Mucosa of descending colon (tissue), 3 donors: ENCODE data around the gene PIGT. TPM values are rescaled to one million over a fixed set of nuclear protein-coding genes. Genes with fewer than 3 reads are reported as not detected.

Experiments
- ATAC-seq: fragments of 200-7000 bp; cut with Tn5 transposase; one replicate; pipeline ENCODE4 v1.9.1; 2020; ENCODE audit warnings: mild to moderate bottlenecking, moderate library complexity
- DNase-seq, 3 donors: peaks; one replicate each; pipeline ENCODE4 v3.0.0-alpha.2; 2020
- H3K36me3 ChIP-seq: fragments of 200-600 bp; one replicate; pipeline ENCODE4 v1.8.0; 2021; ENCODE audit warnings: low read depth, mild to moderate bottlenecking
- H3K4me1 ChIP-seq: fragments of 200-600 bp; one replicate; pipeline ENCODE4 v1.8.0; 2021; ENCODE audit warnings: low read depth, mild to moderate bottlenecking
- H3K4me3 ChIP-seq: fragments of 200-600 bp; one replicate; pipeline ENCODE4 v1.8.0; 2021; ENCODE audit warnings: mild to moderate bottlenecking
- H3K9me3 ChIP-seq: fragments of 200-600 bp; one replicate; pipeline ENCODE4 v1.8.0; 2021; ENCODE audit warnings: mild to moderate bottlenecking
- CTCF ChIP-seq: fragments of 200-600 bp; IDR thresholded peaks from one replicate; pipeline ENCODE4 v1.8.0; 2022; ENCODE audit warnings: antibody characterized with exemption, mild to moderate bottlenecking
- intact Hi-C, 2 donors: fragments of 100-400 bp; cut with DNase I in 1 of 2; cut with micrococcal nuclease in 1 of 2; formaldehyde crosslinking; loops; one replicate each; pipeline versions ENCODE4 v1.11.0 to v1.11.1; 2022; cut with DNase I, micrococcal nuclease
- total RNA-seq, 3 donors: library from RNA; stranded (reverse); fragmentation: NEBNext Ultra II Directional in 2 of 3; extraction: Animal tissue kit (Norgen Biotek cat#: 25700) in 2 of 3; gene quantifications; one replicate each; pipeline versions ENCODE4 v1.2.1 to v1.2.4, GENCODE V29; 2021 to 2023
- donor health status: DM: no; HTN: no; CAD: no; lungs with moderate emphysema.
- donor health status: DM: no; HTN: no; CAD: no.
- donor health status: DM: no; HTN: yes; CAD: no.

PIGT gene
- total RNA-seq, 3 donors from 2014 or later: 92.1 to 137 (median 124) TPM

- Histone ChIP-seq H3K36me3 (no peaks in the 10 kb centered on the region), H3K4me1 (peaks cover 9% of the 10 kb centered on the region), H3K9me3 (no peaks in the 10 kb centered on the region), H3K4me3 (no peak overlapping the region)
- DNase-seq: no peak
- no peak for TF ChIP-seq CTCF
- ATAC-seq: no peak
- intact Hi-C loops: no loop called here
Observed at GRCh38 chr20:45461225-45461624, 45.3 kb downstream of the PIGT start.

GRCh38 chr20:45462711-45463509, 47.0 kb downstream of the PIGT start:
- DNase-seq (no peak), ATAC-seq (no peak)
- Histone ChIP-seq H3K4me1 (peaks cover 15% of the 10 kb centered on the region), H3K9me3 (no peaks in the 10 kb centered on the region), H3K4me3 (no peak overlapping the region), H3K36me3 (no peaks in the 10 kb centered on the region)
- no peak for TF ChIP-seq CTCF
- intact Hi-C loops: no loop called here

GRCh38 chr20:45463709-45464108, 47.8 kb downstream of the PIGT start:
- DNase-seq (no peak), ATAC-seq (no peak)
- Histone ChIP-seq H3K4me1 (peaks cover 15% of the 10 kb centered on the region), H3K9me3 (no peaks in the 10 kb centered on the region), H3K36me3 (no peaks in the 10 kb centered on the region), H3K4me3 (no peak overlapping the region)
- intact Hi-C loops: no loop called here
- TF ChIP-seq CTCF: no peak

GRCh38 chr20:45465491-45466266, 49.7 kb downstream of the PIGT start:
- DNase-seq: peak in 1 of 3 donors; percentile 52
- peak; percentile 55 for ATAC-seq
- no peak for TF ChIP-seq CTCF

GRCh38 chr20:45467172-45467571, 51.2 kb downstream of the PIGT start:
- Histone ChIP-seq H3K9me3 (no peaks in the 10 kb centered on the region), H3K4me1 (peaks cover 15% of the 10 kb centered on the region), H3K4me3 (no peak overlapping the region), H3K36me3 (no peaks in the 10 kb centered on the region)
- no peak for ATAC-seq
- intact Hi-C loops: no loop called here
- TF ChIP-seq CTCF: no peak
- no peak for DNase-seq

More at GRCh38 chr20:45465491-45466266, 49.7 kb downstream of the PIGT start:
- H3K36me3 ChIP-seq: no peaks in the 10 kb centered on the region
- peaks cover 15% of the 10 kb centered on the region for H3K4me1 ChIP-seq
- no peaks in the 10 kb centered on the region for H3K9me3 ChIP-seq
- intact Hi-C loops: no loop called here
- H3K4me3 ChIP-seq: no peak overlapping the region
